Progenitor cell of endocrine pancreas (in vitro differentiated cells): ENCODE data around the gene ZMYND19. TPM values are rescaled to one million over a fixed set of nuclear protein-coding genes. Genes with fewer than 3 reads are reported as not detected.

Experiments
- DNase-seq: peaks from one replicate; pipeline ENCODE4 v3.0.0; 2021; ENCODE audit warnings: low spot score; ENCODE audit not compliant: unreplicated experiment
- H3K27ac Mint-ChIP-seq: 2 replicates; pipeline ENCODE4 v1.8.0; 2021; ENCODE audit warnings: mild to moderate bottlenecking, moderate library complexity, mixed read lengths
- H3K27me3 Mint-ChIP-seq: 2 replicates; pipeline ENCODE4 v1.8.0; 2021; ENCODE audit warnings: mixed read lengths
- H3K36me3 Mint-ChIP-seq: 2 replicates; pipeline ENCODE4 v1.8.0; 2022; ENCODE audit warnings: mixed read lengths; ENCODE audit not compliant: insufficient read depth
- H3K4me1 Mint-ChIP-seq: 2 replicates; pipeline ENCODE4 v1.8.0; 2021; ENCODE audit warnings: low read depth, mixed read lengths
- H3K4me3 Mint-ChIP-seq: 2 replicates; pipeline ENCODE4 v1.8.0; 2021; ENCODE audit warnings: low read depth, mild to moderate bottlenecking, moderate library complexity, mixed read lengths
- H3K9me3 Mint-ChIP-seq: 2 replicates; pipeline ENCODE4 v1.8.0; 2021; ENCODE audit warnings: low read depth, mixed read lengths
- CTCF ChIP-seq: fragments of 200-600 bp; sonication (generic); IDR thresholded peaks from one replicate; pipeline ENCODE4 v1.5.0; 2021; ENCODE audit warnings: antibody characterized with exemption, mild to moderate bottlenecking; ENCODE audit not compliant: unreplicated experiment
- total RNA-seq: library from RNA; stranded (reverse); gene quantifications from 2 replicates; pipeline ENCODE4 v1.2.1, GENCODE V29; 2021

Gene ZMYND19
- total RNA-seq, 1 donor from 2014 or later, result 38.8 TPM

DNA sequence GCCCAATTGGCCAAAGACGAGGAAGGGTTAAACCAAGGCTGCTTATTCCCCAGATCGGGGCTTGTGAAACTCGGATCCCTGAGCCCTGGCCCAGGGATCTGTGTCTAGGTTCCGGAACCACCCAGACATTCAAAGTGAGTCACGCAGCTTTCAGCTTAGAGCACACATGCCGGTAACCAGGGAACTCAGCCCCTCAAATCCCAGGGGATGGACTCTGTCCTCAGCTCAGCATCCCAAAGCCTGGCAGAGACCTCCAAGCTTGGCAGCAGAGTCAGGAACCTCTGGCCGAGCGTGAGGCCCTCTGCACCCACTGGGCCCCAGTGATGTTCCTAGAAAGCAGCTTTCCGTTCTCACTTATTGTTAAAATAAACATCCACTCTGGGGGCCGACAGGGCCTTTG, 45.2 kb downstream of the ZMYND19 start:
- TF ChIP-seq CTCF, result no peak
- Mint-ChIP-seq H3K27me3 (no peaks in the 10 kb centered on the region), H3K9me3 (peaks cover 4% of the 10 kb centered on the region), H3K4me1 (peaks cover 3% of the 10 kb centered on the region), H3K27ac (no peak overlapping the region), H3K36me3 (peaks cover 5% of the 10 kb centered on the region), H3K4me3 (no peak overlapping the region)
- no peak for DNase-seq

GRCh38 chr9:137544176-137544760, 46.0 kb downstream of the ZMYND19 start:
- no peak overlapping the region for H3K27ac Mint-ChIP-seq
- peaks cover 4% of the 10 kb centered on the region for H3K9me3 Mint-ChIP-seq
- H3K4me1 Mint-ChIP-seq, result no peaks in the 10 kb centered on the region
- peaks cover 5% of the 10 kb centered on the region for H3K36me3 Mint-ChIP-seq
- TF ChIP-seq CTCF, result no peak
- no peak overlapping the region for H3K4me3 Mint-ChIP-seq
- DNase-seq, result no peak
- H3K27me3 Mint-ChIP-seq, result no peaks in the 10 kb centered on the region

GRCh38 chr9:137543237-137543963, 46.9 kb downstream of the ZMYND19 start:
- no peaks in the 10 kb centered on the region for H3K4me1 Mint-ChIP-seq
- no peak overlapping the region for H3K4me3 Mint-ChIP-seq
- no peaks in the 10 kb centered on the region for H3K27me3 Mint-ChIP-seq
- peaks cover 4% of the 10 kb centered on the region for H3K9me3 Mint-ChIP-seq
- no peak overlapping the region for H3K27ac Mint-ChIP-seq
- H3K36me3 Mint-ChIP-seq, result peaks cover 5% of the 10 kb centered on the region
- DNase-seq, result no peak
- no peak for TF ChIP-seq CTCF

- DNase-seq, result no peak
- TF ChIP-seq CTCF, result no peak
- no peaks in the 10 kb centered on the region for H3K27me3 Mint-ChIP-seq
- H3K4me3 Mint-ChIP-seq, result no peak overlapping the region
- H3K36me3 Mint-ChIP-seq, result peaks cover 5% of the 10 kb centered on the region
- no peaks in the 10 kb centered on the region for H3K4me1 Mint-ChIP-seq
- H3K27ac Mint-ChIP-seq, result no peak overlapping the region
- H3K9me3 Mint-ChIP-seq, result peaks cover 4% of the 10 kb centered on the region
Observed at GRCh38 chr9:137542486-137542885, 47.8 kb downstream of the ZMYND19 start.

DNA sequence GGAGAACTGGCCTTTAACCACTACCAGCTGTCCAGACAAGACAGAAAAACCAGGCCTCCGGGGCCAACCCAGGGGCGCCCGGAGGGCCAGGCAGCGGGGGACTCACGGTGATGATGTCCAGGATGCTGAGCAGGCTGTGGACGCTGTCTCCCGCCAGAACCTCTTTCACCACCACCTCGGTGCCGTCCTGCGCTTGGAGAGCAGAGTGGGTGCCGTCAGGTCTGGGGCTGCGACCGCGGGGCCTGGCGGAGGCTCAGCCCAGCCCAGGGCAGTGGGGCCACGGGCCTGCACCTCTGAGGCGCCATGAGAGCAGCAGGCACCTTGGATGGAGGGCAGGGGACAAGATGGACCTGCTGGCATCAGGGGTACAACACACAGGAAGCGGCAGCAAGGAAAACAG, 49.8 kb downstream of the ZMYND19 start:
- no peak for TF ChIP-seq CTCF
- no peak for DNase-seq
- Mint-ChIP-seq H3K36me3 (no peaks in the 10 kb centered on the region), H3K9me3 (no peaks in the 10 kb centered on the region), H3K27ac (no peak overlapping the region), H3K27me3 (no peaks in the 10 kb centered on the region), H3K4me1 (no peaks in the 10 kb centered on the region), H3K4me3 (no peak overlapping the region)
